Measurements from ENCODE around the gene FAM184A.

- no peak for TF ChIP-seq CTCF (IDR thresholded peaks at IDR 0.05)
- no peak for TF ChIP-seq POLR2A (IDR thresholded peaks at IDR 0.05)
Measured at GRCh38 chr6:119084784-119085183, 6.3 kb upstream of the FAM184A start.

Measured in esophagus squamous epithelium (tissue), 4 donors.